ENCODE measurements around the gene TMEM120B. TPM values are rescaled to one million over a fixed set of nuclear protein-coding genes. Genes with fewer than 3 reads are reported as not detected.
A peak's percentile ranks its signal among the peaks of the same experiment; 100 is the strongest.

TMEM120B gene
- total and polyA plus RNA-seq, 2 of the 13 experiments (the other 11 are each of a cell fraction or from before 2014, with no cell fraction given), result 7.1 to 12.9 TPM

- peak; percentile 19; the same call in 1 of the 2 replicates for TF ChIP-seq MAFF (IDR thresholded peaks at IDR 0.05; ENCODE audit: low read depth, low read length)
- 0 out of 2 replicates have a peak, but pooled peaks have one; percentile 9 for TF ChIP-seq YEATS4 (CRISPR knock-in tag; IDR thresholded peaks at IDR 0.05; ENCODE audit: borderline replicate concordance)
- 0 out of 2 replicates have a peak, but pooled peaks have one; percentile 42 for TF ChIP-seq ZNF776 (CRISPR knock-in tag; IDR thresholded peaks at IDR 0.05)
- TF ChIP-seq POLR2G (IDR thresholded peaks at IDR 0.05; ENCODE audit: low read depth, low read length), result peak; percentile 47
- peak; percentile 33; the same call in 1 of the 2 replicates for TF ChIP-seq ZNF274 (CRISPR knock-in tag; IDR thresholded peaks at IDR 0.05)
- TF ChIP-seq ZNF800 (CRISPR knock-in tag; IDR thresholded peaks at IDR 0.05), result peak; percentile 46; the same call in 1 of the 2 replicates
- no peak for TF ChIP-seq ISX (CRISPR knock-in tag; conservative IDR thresholded peaks at IDR 0.05)
- no peak for TF ChIP-seq ZNF510 (CRISPR knock-in tag; IDR thresholded peaks at IDR 0.05; ENCODE audit: low read depth)
- TF ChIP-seq ZNF609 (CRISPR knock-in tag; IDR thresholded peaks at IDR 0.05; ENCODE audit: borderline replicate concordance), result 0 out of 2 replicates have a peak, but pooled peaks have one; percentile 2
- peak; percentile 79; the same call in 1 of the 2 replicates for TF ChIP-seq CREBL2 (CRISPR knock-in tag; IDR thresholded peaks at IDR 0.05; ENCODE audit: borderline replicate concordance)
- 0 out of 2 replicates have a peak, but pooled peaks have one; percentile 68 for TF ChIP-seq MTERF4 (CRISPR knock-in tag; IDR thresholded peaks at IDR 0.05)
- TF ChIP-seq HMG20A (CRISPR knock-in tag; IDR thresholded peaks at IDR 0.05; ENCODE audit: borderline replicate concordance), result no peak
- TF ChIP-seq ZNF775 (CRISPR knock-in tag; IDR thresholded peaks at IDR 0.05; ENCODE audit: borderline replicate concordance), result no peak
- 0 out of 2 replicates have a peak, but pooled peaks have one; percentile 10 for TF ChIP-seq ZNF441 (CRISPR knock-in tag; IDR thresholded peaks at IDR 0.05; ENCODE audit: borderline replicate concordance)
- TF ChIP-seq HNRNPLL (IDR thresholded peaks at IDR 0.05; ENCODE audit: low read depth, low read length, poor library complexity, severe bottlenecking), result peak; percentile 53
- TF ChIP-seq GABPB1 (CRISPR knock-in tag; IDR thresholded peaks at IDR 0.05), result peak; percentile 40; the same call in 1 of the 2 replicates
- 0 out of 2 replicates have a peak, but pooled peaks have one; percentile 31 for TF ChIP-seq ZNF777 (CRISPR knock-in tag; IDR thresholded peaks at IDR 0.05)
- TF ChIP-seq HOXA5 (CRISPR knock-in tag; IDR thresholded peaks at IDR 0.05), result 0 out of 2 replicates have a peak, but pooled peaks have one; percentile 33
- 0 out of 2 replicates have a peak, but pooled peaks have one; percentile 32 for TF ChIP-seq U2AF2 (IDR thresholded peaks at IDR 0.05; ENCODE audit: low read depth, low read length)
- TF ChIP-seq ZNF501 (CRISPR knock-in tag; IDR thresholded peaks at IDR 0.05), result peak; percentile 66; the same call in 1 of the 2 replicates
These were observed 88.4 kb downstream of the TMEM120B start (continued) for GRCh38 chr12:121800694-121801594.
